PC-3 (cell line): Measurements from ENCODE around the gene PTPRN2.

Experiments
- CTCF ChIP-seq: fragments of 300-600 bp; sonication (generic); conservative IDR thresholded peaks from 2 replicates; pipeline ENCODE4 v1.5.1; 2017; ENCODE audit warnings: antibody characterized with exemption, low read depth, mild to moderate bottlenecking, low read length
- EZH2 ChIP-seq: fragments of 300-600 bp; sonication (generic); IDR thresholded peaks from one replicate; pipeline ENCODE4 v1.6.1; 2017; ENCODE audit warnings: antibody characterized with exemption, mild to moderate bottlenecking, low read length; ENCODE audit not compliant: unreplicated experiment
- EZH2phosphoT487 ChIP-seq: fragments of 300-600 bp; sonication (generic); IDR thresholded peaks from 2 replicates; pipeline ENCODE4 v1.6.1; 2018; ENCODE audit warnings: mild to moderate bottlenecking, antibody characterized with exemption, low read length, borderline replicate concordance

DNA sequence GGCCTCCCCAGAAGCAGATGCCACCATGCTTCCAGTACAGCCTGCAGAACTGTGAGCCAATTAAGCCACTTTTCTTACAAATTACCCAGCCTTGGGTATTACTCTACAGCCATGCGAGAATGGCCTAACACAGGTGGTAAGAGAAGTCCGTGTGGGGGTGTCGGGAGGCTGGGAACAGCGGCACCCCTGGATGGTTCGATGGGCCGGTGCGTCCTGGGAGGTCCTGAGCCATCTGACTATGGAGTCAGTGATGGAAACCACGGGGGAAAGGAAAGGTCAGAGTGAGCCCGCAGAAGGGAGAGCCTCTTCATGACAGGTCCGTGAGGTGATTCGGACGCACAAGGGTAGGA lies 2.5 kb upstream of the PTPRN2 start:
- TF ChIP-seq CTCF (no peak), EZH2 (no peak), EZH2phosphoT487 (no peak)
